PC-3 (cell line): ENCODE measurements around the gene L3MBTL1. TPM values are rescaled to one million over a fixed set of nuclear protein-coding genes. Genes with fewer than 3 reads are reported as not detected.

Experiments used
- ATAC-seq: fragments of 200-7000 bp; cut with Tn5 transposase; 2 replicates; pipeline ENCODE4 v1.9.1; 2020; ENCODE audit warnings: mild to moderate bottlenecking, moderate library complexity
- BruUV-seq: library from RNA; stranded (reverse); fragments of 400-500 nt; replicated peaks from 2 replicates; lab custom pipeline; 2021; lab: Mats Ljungman, UMichigan
- CTCF ChIA-PET: fragments of 300-600 bp; sonication (Branson Sonifier 250); formaldehyde crosslinking; loops from one replicate; lab custom pipeline; 2022; ENCODE audit warnings: antibody characterized with exemption; lab: Charles Lee
- POLR2A ChIA-PET: fragments of 300-600 bp; sonication (Branson Sonifier 250); formaldehyde crosslinking; loops from one replicate; lab custom pipeline; 2022; ENCODE audit warnings: antibody characterized with exemption; ENCODE audit not compliant: unreplicated experiment; lab: Charles Lee
- DNase-seq: peaks from one replicate; pipeline ENCODE4 v3.0.0-alpha.2; 2015
- H2AFZ ChIP-seq: fragments of 300-600 bp; sonication (generic); 2 replicates; pipeline ENCODE4 v1.6.0; 2016; ENCODE audit warnings: antibody characterized with exemption, low read length
- H3F3A ChIP-seq: fragments of 300-600 bp; sonication (generic); one replicate; pipeline ENCODE4 v1.6.0; 2017; ENCODE audit warnings: antibody characterized with exemption, low read length, control low read depth, mild to moderate bottlenecking; ENCODE audit not compliant: unreplicated experiment
- H3K27ac ChIP-seq: fragments of 300-600 bp; sonication (generic); 2 replicates; pipeline ENCODE4 v1.5.1; 2016; ENCODE audit warnings: mild to moderate bottlenecking, low read length
- H3K27me3 ChIP-seq: fragments of 300-600 bp; sonication (generic); 2 replicates; pipeline ENCODE4 v1.6.1; 2016; ENCODE audit warnings: low read length, mixed read lengths
- H3K36me3 ChIP-seq: fragments of 300-600 bp; sonication (generic); 2 replicates; pipeline ENCODE4 v1.6.1; 2016; ENCODE audit warnings: low read depth, mixed run types, low read length, mixed read lengths
- H3K4me1 ChIP-seq: fragments of 300-600 bp; sonication (generic); 2 replicates; pipeline ENCODE4 v1.5.1; 2016; ENCODE audit warnings: low read length; ENCODE audit not compliant: insufficient read depth
- H3K4me2 ChIP-seq: fragments of 300-600 bp; sonication (generic); 2 replicates; pipeline ENCODE4 v1.6.0; 2016; ENCODE audit warnings: low read length
- H3K4me3 ChIP-seq: fragments of 300-600 bp; sonication (generic); 2 replicates; pipeline ENCODE4 v1.5.1; 2016; ENCODE audit warnings: mild to moderate bottlenecking, low read length, mixed read lengths
- H3K79me2 ChIP-seq: fragments of 300-600 bp; sonication (generic); 2 replicates; pipeline ENCODE4 v1.6.1; 2017; ENCODE audit warnings: low read length, mixed read lengths
- H3K9ac ChIP-seq: fragments of 300-600 bp; sonication (generic); 2 replicates; pipeline ENCODE4 v1.6.0; 2016; ENCODE audit warnings: mild to moderate bottlenecking, low read length
- H3K9me2 ChIP-seq: fragments of 300-600 bp; sonication (generic); replicated peaks from 2 replicates; pipeline ENCODE4 v1.6.1; 2016; ENCODE audit warnings: mixed run types, low read length, mixed read lengths
- H3K9me3 ChIP-seq: fragments of 300-600 bp; sonication (generic); 2 replicates; pipeline ENCODE4 v1.6.1; 2016; ENCODE audit warnings: low read length, mixed read lengths
- H4K20me1 ChIP-seq: fragments of 300-600 bp; sonication (generic); 2 replicates; pipeline ENCODE4 v1.6.1; 2016; ENCODE audit warnings: low read length, mixed read lengths
- EZH2 ChIP-seq: fragments of 300-600 bp; sonication (generic); IDR thresholded peaks from one replicate; pipeline ENCODE4 v1.6.1; 2017; ENCODE audit warnings: antibody characterized with exemption, mild to moderate bottlenecking, low read length; ENCODE audit not compliant: unreplicated experiment
- EZH2phosphoT487 ChIP-seq: fragments of 300-600 bp; sonication (generic); IDR thresholded peaks from 2 replicates; pipeline ENCODE4 v1.6.1; 2018; ENCODE audit warnings: mild to moderate bottlenecking, antibody characterized with exemption, low read length, borderline replicate concordance
- intact Hi-C: fragments of 100-400 bp; cut with micrococcal nuclease; formaldehyde crosslinking; loops from 2 replicates; pipeline ENCODE4 v1.9.0; 2023
- total RNA-seq: library from RNA; depleted of rRNA; stranded (reverse); fragments of >200 nt; gene quantifications from 2 replicates; pipeline ENCODE4 v1.2.3, GENCODE V29; 2014
- TF ChIP-seq, protein P1 (sequence below): fragments of 300-600 bp; sonication (generic); conservative IDR thresholded peaks from 2 replicates; pipeline ENCODE4 v1.5.1; 2017; ENCODE audit warnings: antibody characterized with exemption, low read depth, mild to moderate bottlenecking, low read length

Gene L3MBTL1
- total RNA-seq, 1 experiment from 2014 or later = 9.9 TPM

DNA sequence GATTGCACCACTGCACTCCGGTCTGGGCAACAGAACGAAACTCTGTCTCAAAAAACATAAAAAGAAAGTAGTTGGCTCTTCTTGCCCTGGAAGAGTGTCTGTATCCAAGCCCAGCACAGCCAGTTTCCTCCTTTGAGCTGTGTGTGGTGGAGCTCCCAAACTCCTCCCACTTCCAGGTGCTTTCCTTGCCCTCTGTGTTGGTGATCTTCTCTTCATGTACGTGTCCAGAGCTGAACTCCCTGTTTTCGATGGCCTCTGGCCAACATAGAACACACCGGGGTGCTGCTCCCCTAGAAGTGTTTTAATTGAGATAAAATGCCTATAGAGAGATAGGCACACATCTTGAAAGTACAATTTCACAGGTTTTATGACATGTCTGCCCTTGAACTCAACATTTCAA, 34.7 kb downstream of the L3MBTL1 start:
- no peaks in the 10 kb centered on the region for H3K79me2 ChIP-seq
- CTCF ChIA-PET = no interaction called here
- no TSS peak for BruUV-seq
- H3K27ac ChIP-seq = no peak overlapping the region
- H3F3A ChIP-seq = no peaks in the 10 kb centered on the region
- TF ChIP-seq, protein P1, sequence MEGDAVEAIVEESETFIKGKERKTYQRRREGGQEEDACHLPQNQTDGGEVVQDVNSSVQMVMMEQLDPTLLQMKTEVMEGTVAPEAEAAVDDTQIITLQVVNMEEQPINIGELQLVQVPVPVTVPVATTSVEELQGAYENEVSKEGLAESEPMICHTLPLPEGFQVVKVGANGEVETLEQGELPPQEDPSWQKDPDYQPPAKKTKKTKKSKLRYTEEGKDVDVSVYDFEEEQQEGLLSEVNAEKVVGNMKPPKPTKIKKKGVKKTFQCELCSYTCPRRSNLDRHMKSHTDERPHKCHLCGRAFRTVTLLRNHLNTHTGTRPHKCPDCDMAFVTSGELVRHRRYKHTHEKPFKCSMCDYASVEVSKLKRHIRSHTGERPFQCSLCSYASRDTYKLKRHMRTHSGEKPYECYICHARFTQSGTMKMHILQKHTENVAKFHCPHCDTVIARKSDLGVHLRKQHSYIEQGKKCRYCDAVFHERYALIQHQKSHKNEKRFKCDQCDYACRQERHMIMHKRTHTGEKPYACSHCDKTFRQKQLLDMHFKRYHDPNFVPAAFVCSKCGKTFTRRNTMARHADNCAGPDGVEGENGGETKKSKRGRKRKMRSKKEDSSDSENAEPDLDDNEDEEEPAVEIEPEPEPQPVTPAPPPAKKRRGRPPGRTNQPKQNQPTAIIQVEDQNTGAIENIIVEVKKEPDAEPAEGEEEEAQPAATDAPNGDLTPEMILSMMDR = no peak
- TF ChIP-seq EZH2phosphoT487 = no peak
- H3K4me3 ChIP-seq = no peak overlapping the region
- H3K9me2 ChIP-seq = no peaks in the 10 kb centered on the region
- peaks cover 24% of the 10 kb centered on the region for H3K4me1 ChIP-seq
- DNase-seq (no peak), ATAC-seq (no peak)
- H3K9ac ChIP-seq = no peak overlapping the region
- intact Hi-C loops = no loop called here
- H3K27me3 ChIP-seq = no peaks in the 10 kb centered on the region
- H2AFZ ChIP-seq = no peak overlapping the region
- no peak overlapping the region for H3K4me2 ChIP-seq
- POLR2A ChIA-PET = interaction anchor here (0.6 kb wide), 1 partner anchor 48 kb away, joined by 15 read pairs; the partner anchor contains the start of gene IFT52
- H4K20me1 ChIP-seq = peaks cover 3% of the 10 kb centered on the region; the same call in 1 of the 2 replicates
- peaks cover 3% of the 10 kb centered on the region; the same call in 1 of the 2 replicates for H3K36me3 ChIP-seq
- H3K9me3 ChIP-seq = no peaks in the 10 kb centered on the region

DNA sequence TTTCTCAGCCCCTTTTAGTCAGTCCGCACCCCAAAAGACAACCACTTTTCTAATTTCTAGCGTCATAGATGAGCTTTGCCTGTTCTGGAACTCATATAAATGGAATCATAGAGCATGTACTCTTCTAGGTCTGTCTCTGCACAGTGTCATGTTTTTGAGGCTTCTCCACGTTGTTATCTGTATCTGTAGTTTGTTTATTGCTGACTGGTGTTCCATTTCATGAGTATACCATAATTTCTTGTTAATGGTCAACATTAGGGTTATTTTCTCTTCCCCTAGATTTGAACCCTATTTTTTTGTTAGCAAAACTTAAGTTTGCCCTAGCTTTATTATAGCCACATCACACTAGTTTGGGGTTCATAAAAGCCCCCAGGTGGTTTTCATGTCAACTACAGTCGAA, 35.2 kb downstream of the L3MBTL1 start:
- no peaks in the 10 kb centered on the region for H3K9me2 ChIP-seq
- no peaks in the 10 kb centered on the region for H3K79me2 ChIP-seq
- H3K27me3 ChIP-seq = no peaks in the 10 kb centered on the region
- peaks cover 3% of the 10 kb centered on the region; the same call in 1 of the 2 replicates for H4K20me1 ChIP-seq
- H3K27ac ChIP-seq = no peak overlapping the region
- peaks cover 24% of the 10 kb centered on the region for H3K4me1 ChIP-seq
- no TSS peak for BruUV-seq
- CTCF ChIA-PET = no interaction called here
- no peak for TF ChIP-seq EZH2
- TF ChIP-seq EZH2phosphoT487 = no peak
- TF ChIP-seq, protein P1 = no peak
- H3K36me3 ChIP-seq = peaks cover 3% of the 10 kb centered on the region; the same call in 1 of the 2 replicates
- no peak overlapping the region for H3K4me2 ChIP-seq
- intact Hi-C loops = no loop called here
- H3F3A ChIP-seq = no peaks in the 10 kb centered on the region
- no peak for ATAC-seq
- DNase-seq = no peak
- POLR2A ChIA-PET = no interaction called here
- no peak overlapping the region for H3K9ac ChIP-seq
- no peaks in the 10 kb centered on the region for H3K9me3 ChIP-seq
- H3K4me3 ChIP-seq = no peak overlapping the region
- H2AFZ ChIP-seq = no peak overlapping the region

- Histone ChIP-seq H3K4me1 (peaks cover 24% of the 10 kb centered on the region), H3K4me2 (no peak overlapping the region), H3K9ac (no peak overlapping the region), H3K9me2 (no peaks in the 10 kb centered on the region), H4K20me1 (peaks cover 3% of the 10 kb centered on the region; the same call in 1 of the 2 replicates), H3K79me2 (no peaks in the 10 kb centered on the region), H3F3A (no peaks in the 10 kb centered on the region), H3K27ac (no peak overlapping the region), H3K9me3 (no peaks in the 10 kb centered on the region), H3K27me3 (no peaks in the 10 kb centered on the region), H2AFZ (no peak overlapping the region), H3K4me3 (no peak overlapping the region), H3K36me3 (peaks cover 3% of the 10 kb centered on the region; the same call in 1 of the 2 replicates)
- no peak for TF ChIP-seq EZH2phosphoT487
- TF ChIP-seq, protein P1 = no peak
- ATAC-seq (no peak), DNase-seq (no peak)
- no TSS peak for BruUV-seq
- ChIA-PET POLR2A (no interaction called here), CTCF (no interaction called here)
- intact Hi-C loops = no loop called here
Observed at GRCh38 chr20:43543138-43543537, 35.6 kb downstream of the L3MBTL1 start.
